ENCODE data around the gene ADIG.

Gene ADIG

GRCh38 chr20:38633577-38634093 lies 52.6 kb downstream of the ADIG start:
- peak in 4 of 5 donors; percentile 26 to 48 (median 40) for DNase-seq

GRCh38 chr20:38635721-38636288 lies 54.8 kb downstream of the ADIG start:
- no peak for DNase-seq
